ENCODE measurements around the gene RTF2.

RTF2 gene

GRCh38 chr20:56483970-56484369, 15.5 kb downstream of the RTF2 start:
- no peak overlapping the region for H3K4me2 ChIP-seq (ENCODE audit: low read depth, low read length)
- H3K36me3 ChIP-seq (replicated peaks; ENCODE audit: insufficient read depth, low read length) = peaks cover 6% of the 10 kb centered on the region; the same call in 1 of the 2 replicates
- no peaks in the 10 kb centered on the region for H3K9me2 ChIP-seq (replicated peaks; ENCODE audit: insufficient read depth, low read length)
- H3K27me3 ChIP-seq (replicated peaks; ENCODE audit: insufficient read depth, low read length) = no peaks in the 10 kb centered on the region
- no peak overlapping the region for H3K4me3 ChIP-seq (ENCODE audit: low read length)
- H4K20me1 ChIP-seq (ENCODE audit: insufficient read depth, low read length) = no peaks in the 10 kb centered on the region
- H2AFZ ChIP-seq (ENCODE audit: low read length) = no peak overlapping the region
- no peak for DNase-seq
- TF ChIP-seq CTCF (IDR thresholded peaks at IDR 0.05; ENCODE audit: low read length) (no peak), EZH2phosphoT487 (IDR thresholded peaks at IDR 0.05; ENCODE audit: low read length) (no peak), EZH2 (optimal IDR thresholded peaks at IDR 0.05; ENCODE audit: low read depth, low read length) (no peak)
- no peak overlapping the region for H3K27ac ChIP-seq (ENCODE audit: low read length)
- no peak overlapping the region for H3K9ac ChIP-seq (ENCODE audit: low read length)
- H3K4me1 ChIP-seq (ENCODE audit: low read length) = peaks cover 10% of the 10 kb centered on the region
- no peaks in the 10 kb centered on the region for H3K9me3 ChIP-seq (replicated peaks; ENCODE audit: insufficient read depth, low read length)
- H3K79me2 ChIP-seq (ENCODE audit: low read length) = 0 out of 2 replicates have a peak, but pooled peaks cover 21% of the 10 kb centered on the region
- no peaks in the 10 kb centered on the region for H3F3A ChIP-seq (ENCODE audit: insufficient read depth, low read length)

- no peak for TF ChIP-seq EZH2phosphoT487 (IDR thresholded peaks at IDR 0.05; ENCODE audit: low read length)
- TF ChIP-seq CTCF (IDR thresholded peaks at IDR 0.05; ENCODE audit: low read length) = no peak
- no peak for TF ChIP-seq EZH2 (optimal IDR thresholded peaks at IDR 0.05; ENCODE audit: low read depth, low read length)
- Histone ChIP-seq H4K20me1 (ENCODE audit: insufficient read depth, low read length) (no peaks in the 10 kb centered on the region), H3K9ac (ENCODE audit: low read length) (no peak overlapping the region), H3K27ac (ENCODE audit: low read length) (no peak overlapping the region), H3K9me3 (replicated peaks; ENCODE audit: insufficient read depth, low read length) (no peaks in the 10 kb centered on the region), H2AFZ (ENCODE audit: low read length) (no peak overlapping the region), H3K4me2 (ENCODE audit: low read depth, low read length) (no peak overlapping the region), H3K79me2 (ENCODE audit: low read length) (0 out of 2 replicates have a peak, but pooled peaks cover 12% of the 10 kb centered on the region), H3K4me1 (ENCODE audit: low read length) (no peaks in the 10 kb centered on the region), H3F3A (ENCODE audit: insufficient read depth, low read length) (no peaks in the 10 kb centered on the region), H3K36me3 (replicated peaks; ENCODE audit: insufficient read depth, low read length) (peaks cover 6% of the 10 kb centered on the region; the same call in 1 of the 2 replicates), H3K27me3 (replicated peaks; ENCODE audit: insufficient read depth, low read length) (no peaks in the 10 kb centered on the region), H3K9me2 (replicated peaks; ENCODE audit: insufficient read depth, low read length) (no peaks in the 10 kb centered on the region), H3K4me3 (ENCODE audit: low read length) (no peak overlapping the region)
- no peak for DNase-seq
Observed at GRCh38 chr20:56487216-56487615, 18.8 kb downstream of the RTF2 start.

- Histone ChIP-seq H3F3A (ENCODE audit: insufficient read depth, low read length) (no peaks in the 10 kb centered on the region), H3K4me1 (ENCODE audit: low read length) (no peaks in the 10 kb centered on the region), H3K9me3 (replicated peaks; ENCODE audit: insufficient read depth, low read length) (no peaks in the 10 kb centered on the region), H3K27ac (ENCODE audit: low read length) (no peak overlapping the region), H3K4me3 (ENCODE audit: low read length) (no peak overlapping the region), H3K4me2 (ENCODE audit: low read depth, low read length) (no peak overlapping the region), H2AFZ (ENCODE audit: low read length) (no peak overlapping the region), H3K9ac (ENCODE audit: low read length) (no peak overlapping the region), H3K36me3 (replicated peaks; ENCODE audit: insufficient read depth, low read length) (0 out of 2 replicates have a peak, but pooled peaks cover 6% of the 10 kb centered on the region), H3K79me2 (ENCODE audit: low read length) (0 out of 2 replicates have a peak, but pooled peaks cover 5% of the 10 kb centered on the region), H4K20me1 (ENCODE audit: insufficient read depth, low read length) (no peaks in the 10 kb centered on the region), H3K27me3 (replicated peaks; ENCODE audit: insufficient read depth, low read length) (no peaks in the 10 kb centered on the region), H3K9me2 (replicated peaks; ENCODE audit: insufficient read depth, low read length) (no peaks in the 10 kb centered on the region)
- no peak for DNase-seq
- TF ChIP-seq CTCF (IDR thresholded peaks at IDR 0.05; ENCODE audit: low read length) = no peak
- TF ChIP-seq EZH2phosphoT487 (IDR thresholded peaks at IDR 0.05; ENCODE audit: low read length) = no peak
- TF ChIP-seq EZH2 (optimal IDR thresholded peaks at IDR 0.05; ENCODE audit: low read depth, low read length) = no peak
Observed at GRCh38 chr20:56488566-56488965, 20.1 kb downstream of the RTF2 start.

Data from MM.1S (cell line).